ENCODE results near the gene CD9.
A peak's percentile ranks its signal among the peaks of the same experiment; 100 is the strongest.

The CD9 gene

DNA sequence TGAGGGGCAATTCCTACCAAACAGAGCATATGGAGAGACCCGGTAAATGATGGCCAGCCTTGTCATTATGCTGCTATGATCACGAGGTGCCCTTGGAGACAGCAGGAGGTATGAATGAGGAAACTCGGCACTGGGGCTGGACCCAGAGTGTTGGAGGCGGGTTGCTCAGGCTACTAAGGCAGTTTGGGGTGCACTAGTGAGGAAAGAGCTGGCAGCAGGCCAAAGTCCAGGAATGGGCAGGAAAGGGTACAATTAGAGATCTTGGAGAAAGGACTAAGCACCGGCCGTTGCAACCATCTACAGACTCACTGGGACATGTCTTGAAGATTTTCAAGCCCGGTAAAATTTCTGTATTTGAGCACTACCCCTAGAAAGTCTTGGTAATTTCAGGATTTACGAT, 54.3 kb downstream of the CD9 start:
- Histone ChIP-seq H2BK15ac (ENCODE audit: low read length) (no peak overlapping the region), H3K4me3 (ENCODE audit: low read length in 2 of 2) (no peak overlapping the region), H3K23ac (ENCODE audit: low read depth, low read length, poor library complexity) (no peak overlapping the region), H2BK12ac (ENCODE audit: low read length) (no peak overlapping the region), H3K14ac (ENCODE audit: low read length) (no peak overlapping the region), H3K79me1 (ENCODE audit: low read depth, low read length) (no peaks in the 10 kb centered on the region), H2BK120ac (ENCODE audit: low read depth, low read length) (no peak overlapping the region), H3K4me1 (ENCODE audit: control insufficient read depth in 2 of 2, insufficient read depth in 1 of 2, low read depth in 1 of 2, low read length in 2 of 2) (no peaks in the 10 kb centered on the region), H3K27ac (replicated peaks; ENCODE audit: low read length) (no peak overlapping the region), H3K9me3 (replicated peaks in 1 of 2; ENCODE audit: control insufficient read depth in 2 of 2, insufficient read depth in 1 of 2, low read depth in 1 of 2, low read length in 2 of 2) (peaks cover 0 to 5% of the 10 kb centered on the region in 2 donors), H2AFZ (ENCODE audit: low read length) (no peak overlapping the region), H3K4ac (ENCODE audit: low read length) (no peak overlapping the region), H3K18ac (ENCODE audit: low read length) (peak overlapping the region; percentile 27), H2BK5ac (ENCODE audit: low read length) (no peak overlapping the region), H3K4me2 (ENCODE audit: insufficient read depth, low read length, poor library complexity, severe bottlenecking) (no peak overlapping the region), H4K91ac (ENCODE audit: low read depth, low read length, poor library complexity) (no peak overlapping the region), H3K27me3 (ENCODE audit: control insufficient read depth in 3 of 3, insufficient read depth in 3 of 3, low read depth in 1 of 3, low read length in 3 of 3) (peaks cover 0 to 14% (median 0%) of the 10 kb centered on the region in 3 experiments), H4K8ac (ENCODE audit: low read depth, low read length) (no peak overlapping the region), H3K9ac (ENCODE audit: low read depth, low read length, poor library complexity) (no peak overlapping the region), H3K36me3 (replicated peaks in 1 of 2; ENCODE audit: control insufficient read depth in 2 of 2, insufficient read depth in 2 of 2, low read length in 2 of 2) (no peaks in the 10 kb centered on the region), H2AK5ac (ENCODE audit: low read depth, low read length) (no peak overlapping the region)
- no CpG with 5 or more reads among the region's 8 CpGs for WGBS, 2 donors (ENCODE audit: extremely low coverage in 2 of 2, insufficient read length in 2 of 2, insufficient replicate concordance in 1 of 2)
- no peak for DNase-seq (ENCODE audit: low spot score)

DNA sequence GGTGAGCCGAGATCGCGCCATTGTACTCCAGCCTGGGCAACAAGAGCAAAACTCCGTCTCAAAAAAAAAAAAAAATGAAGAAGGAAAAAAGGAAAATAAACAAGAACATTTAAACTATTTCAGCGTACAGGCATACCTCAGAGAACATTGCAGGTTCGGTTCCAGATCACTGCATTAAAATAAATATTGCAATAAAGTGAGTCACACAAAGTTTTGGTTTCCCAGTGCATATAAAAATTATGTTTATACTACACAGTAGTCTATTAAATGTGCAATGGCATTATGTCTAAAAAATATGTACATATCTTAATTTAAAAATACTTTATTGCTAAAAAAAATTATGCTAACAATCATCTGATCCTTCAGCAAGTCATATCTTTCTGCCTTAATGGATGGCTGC, 56.8 kb downstream of the CD9 start:
- DNase-seq (ENCODE audit: low spot score), result no peak
- Histone ChIP-seq H3K14ac (ENCODE audit: low read length) (no peak overlapping the region), H3K79me1 (ENCODE audit: low read depth, low read length) (no peaks in the 10 kb centered on the region), H3K36me3 (replicated peaks in 1 of 2; ENCODE audit: control insufficient read depth in 2 of 2, insufficient read depth in 2 of 2, low read length in 2 of 2) (no peaks in the 10 kb centered on the region), H3K4ac (ENCODE audit: low read length) (no peak overlapping the region), H2BK12ac (ENCODE audit: low read length) (no peak overlapping the region), H2BK5ac (ENCODE audit: low read length) (no peak overlapping the region), H3K4me2 (ENCODE audit: insufficient read depth, low read length, poor library complexity, severe bottlenecking) (no peak overlapping the region), H3K9ac (ENCODE audit: low read depth, low read length, poor library complexity) (no peak overlapping the region), H4K91ac (ENCODE audit: low read depth, low read length, poor library complexity) (no peak overlapping the region), H3K9me3 (replicated peaks in 1 of 2; ENCODE audit: control insufficient read depth in 2 of 2, insufficient read depth in 1 of 2, low read depth in 1 of 2, low read length in 2 of 2) (peaks cover 0 to 5% of the 10 kb centered on the region in 2 donors), H4K8ac (ENCODE audit: low read depth, low read length) (no peak overlapping the region), H2AK5ac (ENCODE audit: low read depth, low read length) (no peak overlapping the region), H3K4me3 (ENCODE audit: low read length in 2 of 2) (no peak overlapping the region), H3K23ac (ENCODE audit: low read depth, low read length, poor library complexity) (no peak overlapping the region), H3K27ac (replicated peaks; ENCODE audit: low read length) (no peak overlapping the region), H2BK15ac (ENCODE audit: low read length) (no peak overlapping the region), H3K18ac (ENCODE audit: low read length) (no peak overlapping the region), H3K4me1 (ENCODE audit: control insufficient read depth in 2 of 2, insufficient read depth in 1 of 2, low read depth in 1 of 2, low read length in 2 of 2) (no peaks in the 10 kb centered on the region), H2BK120ac (ENCODE audit: low read depth, low read length) (no peak overlapping the region), H3K27me3 (ENCODE audit: control insufficient read depth in 3 of 3, insufficient read depth in 3 of 3, low read depth in 1 of 3, low read length in 3 of 3) (no peaks in the 10 kb centered on the region), H2AFZ (ENCODE audit: low read length) (no peak overlapping the region)
- WGBS, 2 donors (ENCODE audit: extremely low coverage in 2 of 2, insufficient read length in 2 of 2, insufficient replicate concordance in 1 of 2), result no CpG with 5 or more reads among the region's 6 CpGs

DNA sequence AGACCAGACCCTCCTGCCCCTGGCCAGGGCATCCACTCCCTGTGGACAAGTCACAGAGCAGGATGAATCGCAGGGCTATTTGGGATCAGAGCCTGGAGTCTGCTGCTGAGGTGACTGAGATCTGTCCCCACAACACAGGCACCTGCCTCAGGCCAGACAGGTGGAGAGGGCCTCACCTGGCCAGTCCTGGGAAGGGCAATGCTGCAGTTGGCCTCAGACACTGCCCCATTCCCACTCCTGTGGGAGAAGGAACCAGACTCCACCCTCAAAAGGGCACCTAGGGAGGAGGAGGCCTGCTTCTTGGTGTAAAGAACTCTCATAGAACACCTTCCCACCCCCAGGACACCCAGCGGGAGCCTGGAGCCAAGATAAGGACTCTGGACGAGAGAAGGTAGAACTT, 62.0 kb downstream of the CD9 start:
- no CpG with 5 or more reads among the region's 3 CpGs for WGBS, 2 donors (ENCODE audit: extremely low coverage in 2 of 2, insufficient read length in 2 of 2, insufficient replicate concordance in 1 of 2)
- Histone ChIP-seq H3K4me3 (ENCODE audit: low read length in 2 of 2) (no peak overlapping the region), H3K9me3 (replicated peaks in 1 of 2; ENCODE audit: control insufficient read depth in 2 of 2, insufficient read depth in 1 of 2, low read depth in 1 of 2, low read length in 2 of 2) (peaks cover 0 to 5% of the 10 kb centered on the region in 2 donors)

DNA sequence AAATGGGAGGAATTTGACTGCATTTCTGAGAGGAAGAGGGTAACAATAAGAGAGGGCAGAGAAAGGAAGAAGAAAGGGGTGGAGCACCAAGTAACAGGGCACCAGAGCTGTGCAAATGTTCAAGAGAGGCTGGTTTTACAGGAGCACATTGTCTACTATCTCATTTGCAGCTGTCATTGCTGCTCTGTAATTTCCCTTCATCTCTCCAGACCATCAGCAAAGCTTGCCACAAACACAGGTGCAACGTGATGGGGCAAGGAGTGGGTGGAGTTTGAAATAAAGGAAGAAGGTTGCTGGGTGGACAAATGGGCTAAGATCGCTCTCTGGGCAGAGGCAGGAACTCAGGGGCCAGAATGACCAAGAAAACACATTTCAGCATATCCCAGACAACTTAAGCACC, 62.4 kb downstream of the CD9 start:
- Histone ChIP-seq H3K79me1 (ENCODE audit: low read depth, low read length) (no peaks in the 10 kb centered on the region), H3K23ac (ENCODE audit: low read depth, low read length, poor library complexity) (no peak overlapping the region), H2AFZ (ENCODE audit: low read length) (no peak overlapping the region), H3K9ac (ENCODE audit: low read depth, low read length, poor library complexity) (no peak overlapping the region), H2BK15ac (ENCODE audit: low read length) (no peak overlapping the region), H3K36me3 (replicated peaks in 1 of 2; ENCODE audit: control insufficient read depth in 2 of 2, insufficient read depth in 2 of 2, low read length in 2 of 2) (no peaks in the 10 kb centered on the region), H4K91ac (ENCODE audit: low read depth, low read length, poor library complexity) (no peak overlapping the region), H3K4ac (ENCODE audit: low read length) (no peak overlapping the region), H3K14ac (ENCODE audit: low read length) (no peak overlapping the region), H2BK5ac (ENCODE audit: low read length) (no peak overlapping the region), H3K27me3 (ENCODE audit: control insufficient read depth in 3 of 3, insufficient read depth in 3 of 3, low read depth in 1 of 3, low read length in 3 of 3) (peaks cover 0 to 5% (median 0%) of the 10 kb centered on the region in 3 experiments), H2BK120ac (ENCODE audit: low read depth, low read length) (no peak overlapping the region), H2BK12ac (ENCODE audit: low read length) (no peak overlapping the region), H3K27ac (replicated peaks; ENCODE audit: low read length) (no peak overlapping the region), H3K9me3 (replicated peaks in 1 of 2; ENCODE audit: control insufficient read depth in 2 of 2, insufficient read depth in 1 of 2, low read depth in 1 of 2, low read length in 2 of 2) (peaks cover 0 to 5% of the 10 kb centered on the region in 2 donors), H2AK5ac (ENCODE audit: low read depth, low read length) (no peak overlapping the region), H4K8ac (ENCODE audit: low read depth, low read length) (no peak overlapping the region), H3K4me1 (ENCODE audit: control insufficient read depth in 2 of 2, insufficient read depth in 1 of 2, low read depth in 1 of 2, low read length in 2 of 2) (peaks cover 7% of the 10 kb centered on the region in 2 donors), H3K4me3 (ENCODE audit: low read length in 2 of 2) (no peak overlapping the region), H3K18ac (ENCODE audit: low read length) (no peak overlapping the region), H3K4me2 (ENCODE audit: insufficient read depth, low read length, poor library complexity, severe bottlenecking) (no peak overlapping the region)
- WGBS, 2 donors (ENCODE audit: extremely low coverage in 2 of 2, insufficient read length in 2 of 2, insufficient replicate concordance in 1 of 2), result no CpG with 5 or more reads among the region's 2 CpGs
- DNase-seq (ENCODE audit: low spot score), result no peak

More for the DNA sequence above, 62.0 kb downstream of the CD9 start:
- Histone ChIP-seq H3K4me2 (ENCODE audit: insufficient read depth, low read length, poor library complexity, severe bottlenecking) (no peak overlapping the region), H3K4ac (ENCODE audit: low read length) (no peak overlapping the region), H2BK5ac (ENCODE audit: low read length) (no peak overlapping the region), H2BK15ac (ENCODE audit: low read length) (no peak overlapping the region), H3K27me3 (ENCODE audit: control insufficient read depth in 3 of 3, insufficient read depth in 3 of 3, low read depth in 1 of 3, low read length in 3 of 3) (peaks cover 0 to 5% (median 0%) of the 10 kb centered on the region in 3 experiments), H2BK120ac (ENCODE audit: low read depth, low read length) (peak overlapping the region; percentile 68), H3K27ac (replicated peaks; ENCODE audit: low read length) (no peak overlapping the region), H3K14ac (ENCODE audit: low read length) (no peak overlapping the region), H3K36me3 (replicated peaks in 1 of 2; ENCODE audit: control insufficient read depth in 2 of 2, insufficient read depth in 2 of 2, low read length in 2 of 2) (no peaks in the 10 kb centered on the region), H3K18ac (ENCODE audit: low read length) (peak overlapping the region; percentile 71), H3K23ac (ENCODE audit: low read depth, low read length, poor library complexity) (peak overlapping the region; percentile 27), H3K4me1 (ENCODE audit: control insufficient read depth in 2 of 2, insufficient read depth in 1 of 2, low read depth in 1 of 2, low read length in 2 of 2) (peaks cover 7% of the 10 kb centered on the region in 2 donors), H2AFZ (ENCODE audit: low read length) (no peak overlapping the region), H4K8ac (ENCODE audit: low read depth, low read length) (no peak overlapping the region), H4K91ac (ENCODE audit: low read depth, low read length, poor library complexity) (no peak overlapping the region), H2AK5ac (ENCODE audit: low read depth, low read length) (peak overlapping the region; percentile 20), H3K79me1 (ENCODE audit: low read depth, low read length) (no peaks in the 10 kb centered on the region), H2BK12ac (ENCODE audit: low read length) (no peak overlapping the region), H3K9ac (ENCODE audit: low read depth, low read length, poor library complexity) (no peak overlapping the region)
- no peak for DNase-seq (ENCODE audit: low spot score)

Measured in neuronal stem cell (in vitro differentiated cells).